ENCODE results near the gene ZFYVE28. TPM values are rescaled to one million over a fixed set of nuclear protein-coding genes. Genes with fewer than 3 reads are reported as not detected.

ZFYVE28 gene
- total and polyA plus RNA-seq, 2 of the 8 experiments (the other 6 are each of a cell fraction or from before 2014, with no cell fraction given) = 1.7 to 4.9 TPM

DNA sequence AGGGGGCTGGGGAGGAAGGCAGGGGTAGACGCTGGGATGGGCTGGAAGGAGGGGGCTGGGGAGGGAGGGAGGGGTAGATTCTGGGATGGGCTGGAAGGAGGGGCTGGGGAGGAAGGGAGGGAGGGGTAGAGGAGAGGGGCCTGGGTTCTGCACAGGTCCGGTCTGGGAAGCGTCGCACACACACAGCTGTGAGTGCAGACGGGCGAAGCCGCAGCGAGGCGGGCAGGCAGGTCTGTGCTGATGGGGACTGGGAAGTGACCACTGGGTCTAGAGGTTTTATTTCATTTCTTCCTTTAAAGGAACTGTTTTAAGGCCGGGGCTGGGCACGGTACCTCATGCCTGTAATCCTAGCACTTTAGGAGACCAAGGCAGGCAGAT, 87.4 kb downstream of the ZFYVE28 start (continued):
- TF ChIP-seq, protein P1, sequence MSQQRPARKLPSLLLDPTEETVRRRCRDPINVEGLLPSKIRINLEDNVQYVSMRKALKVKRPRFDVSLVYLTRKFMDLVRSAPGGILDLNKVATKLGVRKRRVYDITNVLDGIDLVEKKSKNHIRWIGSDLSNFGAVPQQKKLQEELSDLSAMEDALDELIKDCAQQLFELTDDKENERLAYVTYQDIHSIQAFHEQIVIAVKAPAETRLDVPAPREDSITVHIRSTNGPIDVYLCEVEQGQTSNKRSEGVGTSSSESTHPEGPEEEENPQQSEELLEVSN (IDR thresholded peaks at IDR 0.05) = no peak
- no peak for TF ChIP-seq SP4 (IDR thresholded peaks at IDR 0.05; ENCODE audit: low read length)
- TF ChIP-seq SRF (IDR thresholded peaks at IDR 0.05; ENCODE audit: low read depth, low read length) = no peak
- TF ChIP-seq SAP30 (IDR thresholded peaks at IDR 0.05; ENCODE audit: insufficient read depth, insufficient replicate concordance, low read length) = no peak
- no peak for TF ChIP-seq KDM5A (IDR thresholded peaks at IDR 0.05; ENCODE audit: low read length)
- no peak for TF ChIP-seq HDAC6 (IDR thresholded peaks at IDR 0.05; ENCODE audit: low read depth, low read length)

Measured in H1 (cell line).